ENCODE measurements around the gene R3HDM4. TPM values are rescaled to one million over a fixed set of nuclear protein-coding genes. Genes with fewer than 3 reads are reported as not detected.

Gene R3HDM4
- polyA plus RNA-seq, 1 donor, result 28.6 TPM

GRCh38 chr19:929891-930258 lies 16.9 kb upstream of the R3HDM4 start:
- DNase-seq, result no peak

GRCh38 chr19:929203-929890 lies 16.3 kb upstream of the R3HDM4 start:
- no peak for DNase-seq

GRCh38 chr19:928471-929202 lies 15.6 kb upstream of the R3HDM4 start:
- no peak for DNase-seq

GRCh38 chr19:927780-928401 lies 14.9 kb upstream of the R3HDM4 start:
- no peak for DNase-seq

- DNase-seq, result no peak
Measured at GRCh38 chr19:927351-927779, 14.3 kb upstream of the R3HDM4 start.

GRCh38 chr19:926589-927350 lies 13.8 kb upstream of the R3HDM4 start:
- no peak for DNase-seq

- no peak for DNase-seq
Measured at GRCh38 chr19:926323-926588, 13.2 kb upstream of the R3HDM4 start.

GRCh38 chr19:925526-926322 lies 12.7 kb upstream of the R3HDM4 start, which contains the start of gene ARID3A:
ARID3A (plus strand) TSS chr19:926035; CDS start chr19:929529, 3,494 bp downstream.
- DNase-seq, result peak; percentile 87

GRCh38 chr19:925087-925525 lies 12.1 kb upstream of the R3HDM4 start:
- no peak for DNase-seq

GRCh38 chr19:924553-925086 lies 11.6 kb upstream of the R3HDM4 start:
- DNase-seq, result no peak

- no peak for DNase-seq
Measured at GRCh38 chr19:920051-920864, 7.2 kb upstream of the R3HDM4 start.

- no peak for DNase-seq
Measured at GRCh38 chr19:919199-920050, 6.4 kb upstream of the R3HDM4 start.

- no peak for DNase-seq
Measured at GRCh38 chr19:918481-919198, 5.6 kb upstream of the R3HDM4 start.

GRCh38 chr19:918152-918437 lies 5.1 kb upstream of the R3HDM4 start:
- DNase-seq, result no peak

GRCh38 chr19:917323-918151 lies 4.5 kb upstream of the R3HDM4 start, which contains the start of gene KISS1R:
KISS1R (plus strand) TSS chr19:917333; CDS start chr19:917503, 170 bp downstream.
- DNase-seq, result no peak

GRCh38 chr19:916645-917322 lies 3.8 kb upstream of the R3HDM4 start:
- no peak for DNase-seq

GRCh38 chr19:912181-913079 lies 589 bp downstream of the R3HDM4 start:
- no peak for DNase-seq
